ENCODE results near the gene ZNF888. TPM values are rescaled to one million over a fixed set of nuclear protein-coding genes. Genes with fewer than 3 reads are reported as not detected.

Gene ZNF888
- total and polyA plus RNA-seq, 9 of the 15 experiments (the other 6 are each of a cell fraction or from before 2014, with no cell fraction given), result 1.6 to 13.3 (median 9.9) TPM

GRCh38 chr19:52936151-52936953, 13.1 kb upstream of the ZNF888 start (continued):
- TF ChIP-seq ZBTB40 (IDR thresholded peaks at IDR 0.05) (0 out of 2 replicates have a peak, but pooled peaks have one; percentile 3), ZBTB40 (CRISPR knock-in tag; IDR thresholded peaks at IDR 0.05) (no peak), AFF1 (IDR thresholded peaks at IDR 0.05; ENCODE audit: low read depth in 1 of 2, partially characterized antibody in 2 of 2) (peak; percentile 53 to 71), SLC30A9 (CRISPR knock-in tag; IDR thresholded peaks at IDR 0.05) (no peak), HNRNPLL (IDR thresholded peaks at IDR 0.05; ENCODE audit: low read depth, low read length, poor library complexity, severe bottlenecking) (no peak), NFE2L1 (tag; IDR thresholded peaks at IDR 0.05; ENCODE audit: borderline replicate concordance, low read depth) (peak; percentile 58), PKNOX1 (IDR thresholded peaks at IDR 0.05) (peak; percentile 86), ZBTB49 (CRISPR knock-in tag; IDR thresholded peaks at IDR 0.05; ENCODE audit: borderline replicate concordance) (no peak), ZFX (CRISPR knock-in tag; IDR thresholded peaks at IDR 0.05) (peak; percentile 65)
